HG02852 (cell line): Measurements from ENCODE around the gene FAHD1.
"Not testable (repeated sequence)": the region's sequence is repeated elsewhere in the genome, so short reads cannot be mapped to it uniquely, and the experiment has no call there.

Experiments
- ATAC-seq: cut with Tn5 transposase; IDR thresholded peaks from one replicate; pipeline ENCODE4 v1.9.1; 2021; ENCODE audit warnings: mild to moderate bottlenecking, moderate library complexity; ENCODE audit not compliant: unreplicated experiment

The FAHD1 gene

DNA sequence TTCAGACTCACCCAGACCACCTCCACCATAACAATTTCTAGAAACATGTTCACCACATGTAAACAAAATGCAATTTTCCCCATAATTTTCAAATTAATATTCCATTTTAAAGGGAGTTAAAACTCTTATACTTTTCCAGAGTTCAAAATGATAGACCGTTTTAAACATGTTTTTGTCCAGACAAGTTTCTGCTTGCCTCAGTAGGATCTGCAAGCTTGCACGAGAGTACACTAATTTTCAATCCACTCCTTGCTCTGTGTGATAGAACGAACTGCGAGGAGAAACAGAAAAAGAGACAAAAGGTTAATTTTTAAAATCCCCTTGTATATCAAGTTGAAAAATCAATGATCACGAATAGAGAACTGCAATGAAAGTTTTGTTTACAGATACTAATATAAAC, 7.1 kb downstream of the FAHD1 start:
- ATAC-seq, result no peak

DNA sequence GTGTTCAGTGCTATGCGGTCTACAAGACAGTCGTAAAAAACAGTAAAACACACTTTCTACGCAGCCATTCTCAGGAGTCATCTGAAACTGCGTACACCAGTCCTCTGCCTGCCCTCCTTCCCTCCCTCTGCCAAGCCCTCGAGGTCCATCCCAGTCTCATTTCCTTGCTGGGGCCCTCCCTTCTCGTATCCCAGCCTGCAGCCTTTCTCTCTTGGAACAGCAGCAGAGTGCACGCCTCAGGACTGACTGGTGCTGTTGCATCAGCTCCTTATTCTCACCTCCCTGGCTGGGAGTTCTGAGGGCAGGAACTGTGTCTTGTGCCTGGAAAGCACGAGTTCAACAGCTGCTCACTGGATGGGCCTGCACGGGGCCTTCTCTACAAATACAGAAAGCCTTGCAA, 12.5 kb downstream of the FAHD1 start:
- ATAC-seq, result no peak

DNA sequence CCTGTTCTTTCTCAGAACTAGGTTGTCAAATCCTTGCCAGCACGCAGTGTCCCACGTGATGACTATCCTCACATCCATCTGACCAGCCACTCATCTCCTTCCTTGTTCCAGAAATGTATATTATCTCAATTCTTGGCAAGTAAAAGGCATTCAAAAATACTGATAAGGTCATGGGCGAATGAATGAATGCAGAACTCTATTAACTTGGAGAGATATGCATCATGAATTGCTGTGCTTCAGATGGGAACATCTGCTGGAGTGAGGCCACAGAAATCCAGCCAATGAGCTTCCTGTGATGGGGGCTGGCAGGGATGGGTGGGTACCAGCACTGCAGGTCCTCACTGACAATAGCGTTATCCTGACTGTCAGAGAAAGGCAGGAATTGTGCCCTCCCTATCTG, 19.0 kb downstream of the FAHD1 start:
- ATAC-seq, result no peak

DNA sequence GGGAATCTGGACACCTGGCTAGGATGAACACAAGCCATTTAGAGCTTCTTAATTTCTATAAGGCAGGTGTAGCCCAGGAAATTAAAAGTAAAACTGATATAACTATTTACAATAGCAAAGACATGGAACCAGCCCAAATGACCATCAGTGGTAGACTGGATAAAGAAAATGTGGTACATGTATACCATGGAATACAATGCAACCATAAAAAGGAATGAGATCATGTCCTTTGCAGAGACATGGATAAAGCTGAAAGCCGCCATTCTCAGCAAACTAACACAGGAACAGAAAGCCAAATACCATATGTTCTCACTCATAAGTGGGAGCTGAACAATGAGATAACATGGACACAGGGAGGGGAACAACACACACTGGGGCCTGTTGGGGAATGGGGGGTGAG, 19.4 kb downstream of the FAHD1 start:
- ATAC-seq, result no peak

DNA sequence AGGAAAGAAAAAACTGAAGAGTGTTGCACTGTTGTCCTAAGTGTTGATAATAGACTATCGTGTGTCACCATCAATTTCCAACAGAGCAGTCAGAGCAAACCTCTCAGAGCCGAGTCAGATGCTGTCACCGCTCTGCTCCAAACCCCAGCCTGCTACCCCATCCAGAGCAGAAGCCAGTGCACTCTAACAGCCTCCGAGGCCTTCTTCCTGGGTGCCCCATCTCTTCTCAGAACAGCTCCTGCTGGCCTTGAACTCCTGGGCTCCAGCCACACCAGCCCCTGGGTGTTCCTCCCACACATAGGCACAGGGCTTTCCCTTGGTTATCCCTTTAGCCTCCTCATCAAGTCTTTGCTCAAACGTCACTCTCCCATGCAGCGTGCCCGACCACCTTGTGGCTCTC, 24.0 kb downstream of the FAHD1 start:
- ATAC-seq, result no peak

DNA sequence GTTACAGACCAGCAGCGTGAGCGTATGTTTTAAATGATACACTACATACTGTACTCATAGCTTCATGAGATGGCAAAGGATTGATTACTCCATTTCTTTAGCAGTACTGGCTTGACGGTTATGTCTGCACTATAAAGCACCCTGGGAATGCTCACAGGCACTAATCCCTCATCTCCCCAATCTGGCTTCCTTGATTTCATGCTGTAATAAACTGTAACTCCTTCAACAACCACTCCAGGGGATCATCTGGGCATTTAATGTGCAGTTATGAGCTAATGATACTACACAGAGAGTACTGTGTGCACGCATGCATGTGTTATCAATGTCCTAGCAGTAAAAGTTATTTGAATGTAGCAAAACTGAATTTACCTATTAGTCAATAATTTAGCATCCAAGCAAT, 24.8 kb downstream of the FAHD1 start:
- no peak for ATAC-seq

DNA sequence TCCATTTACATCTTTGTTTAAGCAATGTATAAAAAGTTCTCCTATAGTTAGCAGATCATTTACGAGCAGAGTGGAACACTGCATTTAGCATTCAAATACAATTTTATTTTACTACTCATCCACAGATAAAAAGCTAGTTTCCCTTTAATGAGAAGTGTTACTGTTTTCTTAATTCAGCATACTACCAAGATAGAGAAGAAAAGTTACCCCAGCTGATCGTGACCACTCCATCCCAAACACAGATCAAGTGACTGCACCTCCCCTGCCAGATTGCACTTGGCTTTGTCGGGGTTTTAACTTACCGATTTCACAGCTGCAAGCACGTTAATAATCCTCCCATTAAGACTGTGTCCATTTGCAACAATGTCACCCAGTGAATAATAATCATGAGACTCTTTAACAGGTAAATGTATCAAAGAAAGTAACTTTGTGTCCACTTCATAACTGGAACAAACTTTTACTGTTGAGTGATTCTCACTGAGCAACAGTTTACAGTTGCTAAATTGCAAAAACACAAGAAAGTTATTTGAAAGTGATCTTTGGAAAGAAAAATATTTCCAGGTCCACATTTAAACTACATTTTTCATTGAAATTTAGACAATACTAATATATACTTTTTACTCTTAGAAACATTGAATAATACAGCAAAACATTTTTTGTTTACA, 30.6 kb downstream of the FAHD1 start:
- ATAC-seq, result no peak

DNA sequence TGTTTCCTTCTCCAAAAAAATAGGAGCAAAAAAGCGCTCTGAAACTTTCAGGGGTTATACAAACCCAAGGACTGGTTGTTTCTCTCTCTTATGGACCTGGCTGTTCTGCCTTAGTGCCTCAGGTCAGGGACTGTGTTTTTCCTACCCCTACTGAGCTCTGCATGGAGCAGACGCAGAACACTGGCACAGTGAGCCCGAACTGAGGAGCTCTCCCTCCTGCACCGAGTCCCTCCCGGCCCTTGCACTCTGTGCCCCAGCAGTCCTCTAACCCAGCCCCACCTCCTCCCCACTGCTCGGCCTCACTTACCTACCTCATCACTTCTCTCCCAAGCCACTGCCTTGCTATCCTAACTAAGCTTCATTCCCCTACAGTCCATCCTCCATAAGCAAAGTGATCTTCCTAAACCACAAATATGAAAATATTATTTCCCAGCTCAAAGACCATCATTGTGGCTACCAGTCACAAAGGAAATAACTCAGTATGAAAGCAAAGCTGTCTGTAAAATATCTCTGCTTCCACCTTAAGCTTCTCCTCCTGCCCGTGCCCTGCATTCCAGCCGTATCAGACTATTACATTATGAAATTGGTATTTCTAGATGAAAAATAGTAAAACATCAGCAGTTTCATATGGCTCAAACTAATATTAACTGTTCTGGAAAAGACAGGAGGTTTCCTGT, 31.3 kb downstream of the FAHD1 start:
- no peak for ATAC-seq

DNA sequence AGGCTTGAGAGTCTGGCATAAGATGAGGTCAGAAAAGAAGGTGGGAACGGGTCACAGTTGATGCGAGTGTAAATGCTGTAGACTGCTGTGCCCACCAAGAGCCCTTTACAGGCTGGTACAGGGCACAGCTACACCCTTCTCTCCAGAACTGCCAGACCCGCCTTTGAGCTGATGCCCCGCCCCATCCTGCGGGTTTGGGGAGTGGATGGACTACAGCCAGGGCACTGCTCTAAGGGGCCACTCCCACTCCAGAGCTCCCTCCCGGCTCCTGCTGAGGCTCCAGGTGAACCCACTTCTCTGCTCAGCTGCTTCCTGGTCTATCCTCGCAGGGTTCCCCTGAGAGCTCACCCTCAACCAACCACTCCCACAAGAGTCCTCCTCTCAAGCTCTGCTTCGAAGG, 32.6 kb downstream of the FAHD1 start:
- no peak for ATAC-seq

DNA sequence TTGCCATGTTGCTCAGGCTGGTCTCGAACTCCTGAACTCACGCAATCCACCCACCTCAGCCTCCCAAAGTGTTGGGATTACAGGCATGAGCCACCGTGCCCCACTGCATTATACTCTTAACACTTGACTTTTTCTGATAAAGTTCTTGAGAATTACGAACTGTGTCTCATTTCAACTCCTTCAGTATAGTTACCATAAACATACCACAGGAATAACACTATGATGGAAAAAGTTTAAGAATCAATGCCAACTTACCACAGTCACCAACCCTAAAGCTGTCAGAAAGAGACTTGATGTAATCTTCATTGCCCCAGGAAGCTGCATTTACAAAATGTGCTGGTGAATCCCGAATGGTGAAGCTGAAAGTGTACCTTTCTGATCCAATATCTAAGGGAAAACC, 34.7 kb downstream of the FAHD1 start:
- no peak for ATAC-seq

DNA sequence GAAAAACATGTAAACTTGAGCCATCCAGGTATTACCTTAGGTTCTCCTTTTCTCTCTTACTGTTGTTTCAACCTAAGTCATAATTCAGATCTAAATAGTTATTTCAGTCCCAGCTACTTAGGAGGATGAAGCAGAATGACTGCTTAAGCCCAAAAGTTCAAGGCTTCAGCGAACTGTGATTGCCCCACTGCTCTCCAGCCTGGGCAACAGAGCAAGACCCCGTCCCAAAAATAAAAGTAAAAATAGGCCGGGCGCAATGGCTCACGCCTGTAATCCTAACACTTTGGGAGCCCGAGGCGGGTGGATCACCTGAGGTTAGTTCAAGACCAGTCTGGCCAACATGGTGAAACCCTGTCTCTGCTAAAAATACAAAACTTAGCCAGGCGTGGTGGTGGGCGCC, 35.4 kb downstream of the FAHD1 start:
- ATAC-seq, result no peak

DNA sequence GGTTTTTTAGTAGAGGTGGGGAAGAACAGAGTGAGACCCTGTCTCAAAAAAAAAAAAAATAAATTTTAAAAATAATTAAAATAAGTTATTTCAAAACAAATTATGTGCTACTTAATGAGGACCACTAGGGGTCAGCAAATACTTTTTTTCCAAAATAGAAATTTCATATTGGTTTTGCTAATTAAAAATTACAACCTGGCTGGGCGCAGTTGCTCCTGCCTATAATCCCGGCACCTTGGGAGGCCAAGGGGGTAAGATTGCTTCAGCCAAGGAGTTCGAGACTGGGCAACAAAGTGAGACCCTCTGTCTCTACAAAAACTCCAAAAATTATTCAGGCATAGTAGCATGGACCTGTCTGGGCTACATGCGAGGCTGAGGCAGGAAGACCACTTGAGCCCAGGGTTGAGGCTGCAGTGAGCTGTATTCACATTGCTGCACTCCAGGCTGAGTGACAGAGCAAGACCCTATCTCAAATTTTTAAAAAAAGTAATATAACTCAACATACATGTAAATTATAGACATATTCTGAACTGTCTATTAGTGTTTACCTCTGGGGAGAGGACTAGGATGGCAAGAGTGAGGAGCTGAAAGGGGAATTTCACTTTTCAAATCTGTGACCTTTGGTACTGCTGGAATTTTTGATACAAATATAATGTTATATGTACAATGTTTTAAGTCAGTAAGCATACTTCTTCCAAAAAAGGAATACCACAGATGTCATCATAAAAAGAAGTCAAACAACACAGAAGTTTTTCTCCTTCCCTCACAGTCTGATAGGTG, 36.9 kb downstream of the FAHD1 start:
- no peak for ATAC-seq

DNA sequence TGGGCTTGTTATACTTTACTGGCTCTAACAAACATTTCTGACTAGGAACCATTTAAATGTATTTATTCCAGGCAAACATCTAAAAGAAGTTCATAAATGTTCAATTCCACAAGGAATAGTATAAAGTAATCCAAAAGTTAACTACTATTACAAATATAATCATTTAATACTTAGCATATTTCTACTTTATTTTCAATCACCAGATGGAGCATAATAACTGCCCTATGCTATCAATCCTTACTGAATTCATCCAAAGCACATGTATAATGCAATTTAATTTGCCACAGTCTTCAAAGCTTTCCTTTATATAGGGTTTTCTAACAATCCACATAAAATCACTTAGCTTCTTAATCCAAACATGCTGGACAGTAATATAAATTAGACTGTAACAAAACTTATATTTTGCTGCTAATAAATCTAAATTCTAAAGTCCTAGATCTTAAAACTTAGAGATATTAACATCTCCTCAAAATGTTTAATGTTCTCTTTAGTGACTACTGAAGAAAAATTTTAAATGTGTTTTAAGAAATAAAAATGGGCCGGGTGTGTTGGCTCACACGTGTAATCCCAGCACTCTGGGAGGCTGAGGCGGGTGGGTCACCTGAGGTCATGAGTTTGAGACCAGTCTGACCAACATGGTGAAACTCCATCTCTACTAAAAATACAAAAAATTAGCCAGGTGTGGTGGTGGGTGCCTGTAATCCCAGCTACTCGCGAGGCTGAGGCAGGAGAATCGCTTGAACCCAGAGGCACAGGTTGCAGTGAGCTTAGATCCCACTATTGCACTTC, 39.1 kb downstream of the FAHD1 start:
- ATAC-seq, result no peak

DNA sequence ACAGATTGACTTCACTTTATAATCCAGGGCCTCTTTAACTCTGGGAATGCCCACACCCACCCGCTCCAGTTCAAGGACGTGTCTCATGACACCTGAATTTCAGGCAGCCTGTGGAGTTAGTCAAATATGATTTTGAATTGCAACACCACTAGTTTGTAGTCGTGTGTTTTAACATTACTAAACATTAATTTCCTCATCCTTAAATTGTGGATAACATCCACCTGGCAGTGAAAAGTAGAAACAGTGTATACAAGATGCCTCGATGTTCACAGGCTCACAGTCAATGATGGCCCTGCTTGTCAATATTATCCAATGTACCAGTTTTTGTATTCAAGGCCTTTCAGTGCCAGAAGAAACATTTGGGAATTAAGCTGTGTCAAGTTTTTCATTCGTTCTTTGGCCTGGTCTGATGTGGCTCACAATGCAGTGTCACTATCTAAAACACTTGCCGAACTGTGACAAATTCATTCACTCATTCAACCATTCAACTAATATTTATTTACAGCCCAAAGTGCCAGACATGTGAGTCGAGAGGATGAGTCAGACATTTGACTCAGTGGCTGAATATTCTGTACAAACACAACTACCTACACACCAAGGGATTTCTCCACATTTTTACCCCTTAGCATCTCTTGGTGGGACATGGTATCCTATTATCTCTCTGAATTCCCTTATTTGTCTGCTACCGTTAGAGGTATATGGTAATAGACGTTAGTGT, 43.5 kb downstream of the FAHD1 start:
- no peak for ATAC-seq

DNA sequence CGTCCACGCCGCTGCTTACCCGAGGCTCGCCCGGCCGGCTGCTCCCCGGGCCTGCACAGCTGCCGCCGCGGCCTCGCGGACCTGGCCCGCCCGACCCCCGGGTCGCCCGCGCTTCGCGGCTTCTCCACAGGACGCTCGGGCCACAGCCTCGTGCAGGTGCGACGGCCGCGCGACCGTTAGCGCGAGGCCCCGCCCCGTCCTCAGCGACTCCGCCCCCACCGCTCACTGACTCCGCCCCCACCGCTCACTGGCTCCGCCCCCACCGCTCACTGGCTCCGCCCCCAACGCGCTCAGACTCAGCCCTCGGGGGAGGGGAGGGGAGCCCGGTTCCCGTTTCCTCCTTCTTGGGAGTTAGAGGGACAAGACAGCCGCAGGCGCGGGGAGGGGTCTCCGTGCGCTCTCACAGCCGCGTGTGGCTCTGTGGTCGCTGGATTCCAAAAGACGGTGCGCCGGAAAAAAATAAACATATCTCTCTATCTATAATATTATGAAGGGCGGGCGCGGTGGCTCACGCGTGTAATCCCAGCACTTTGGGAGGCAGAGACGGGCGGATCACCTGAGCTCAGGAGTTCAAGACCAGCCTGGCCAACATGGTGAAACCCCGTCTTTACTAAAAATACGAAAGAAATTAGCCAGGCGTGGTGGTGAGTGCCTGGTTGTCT, 45.1 kb downstream of the FAHD1 start, which contains the start of gene MEIOB:
Gene MEIOB (minus strand): TSS at position 191 of the 662 bp plus-strand sequence. CDS start 3,989 bp downstream, outside the sequence.
- ATAC-seq, result no peak

DNA sequence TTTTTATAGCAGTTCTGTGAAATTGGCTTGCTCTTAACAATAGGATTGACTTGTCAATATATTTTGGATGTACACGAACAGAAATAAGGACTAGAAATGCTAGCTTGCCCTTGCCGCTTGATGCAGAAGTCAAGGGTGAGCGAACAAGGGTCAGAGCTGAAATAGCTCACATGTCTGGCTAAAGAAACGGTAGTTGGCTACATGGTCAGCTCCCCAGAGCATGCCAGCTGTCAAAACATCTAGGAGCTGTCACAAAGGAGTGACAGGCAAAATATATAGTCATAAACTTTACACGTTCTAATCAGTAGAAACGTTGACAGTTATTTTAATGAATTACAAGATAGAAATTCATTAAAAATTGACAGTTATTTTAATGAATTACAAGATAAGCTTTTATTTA, 47.8 kb downstream of the FAHD1 start:
- ATAC-seq, result no peak

DNA sequence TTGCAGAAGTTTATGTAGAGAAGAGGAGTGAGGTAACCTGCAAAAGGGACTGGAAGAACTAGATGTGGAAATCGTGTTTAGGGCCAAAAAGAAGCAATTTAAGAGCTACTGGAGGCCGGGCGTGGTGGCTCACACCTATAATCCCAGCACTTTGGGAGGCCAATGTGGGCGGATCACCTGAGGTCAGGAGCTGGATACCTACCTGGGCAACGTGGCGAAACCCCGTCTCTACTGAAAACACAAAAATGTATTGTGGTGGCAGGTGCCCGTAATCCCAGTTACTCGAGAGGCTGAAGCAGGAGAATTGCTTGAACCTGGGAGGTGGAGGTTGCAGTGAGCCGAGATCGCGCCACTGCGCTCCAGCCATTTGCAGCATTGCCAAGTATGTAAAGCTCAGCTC, 49.1 kb downstream of the FAHD1 start:
- ATAC-seq, result not testable (repeated sequence)

DNA sequence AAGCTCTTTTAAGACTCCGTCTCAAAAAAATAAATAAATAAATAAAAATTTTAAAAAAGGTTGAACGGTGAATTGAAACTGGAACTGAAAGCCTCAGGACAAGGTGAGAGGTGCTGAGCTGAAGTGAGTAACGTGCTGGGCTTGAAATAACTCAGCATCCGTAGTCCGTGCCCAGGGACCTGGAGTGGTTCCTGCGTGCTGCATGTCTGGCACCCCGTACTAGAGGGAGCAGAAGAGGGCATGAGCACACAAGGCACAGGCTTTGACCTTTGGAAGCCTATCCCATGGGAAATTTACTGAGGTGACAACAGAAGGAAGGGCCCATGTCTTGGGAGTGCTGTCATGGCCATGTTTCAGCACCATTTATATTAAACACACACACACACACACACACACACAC, 49.5 kb downstream of the FAHD1 start:
- ATAC-seq, result no peak

DNA sequence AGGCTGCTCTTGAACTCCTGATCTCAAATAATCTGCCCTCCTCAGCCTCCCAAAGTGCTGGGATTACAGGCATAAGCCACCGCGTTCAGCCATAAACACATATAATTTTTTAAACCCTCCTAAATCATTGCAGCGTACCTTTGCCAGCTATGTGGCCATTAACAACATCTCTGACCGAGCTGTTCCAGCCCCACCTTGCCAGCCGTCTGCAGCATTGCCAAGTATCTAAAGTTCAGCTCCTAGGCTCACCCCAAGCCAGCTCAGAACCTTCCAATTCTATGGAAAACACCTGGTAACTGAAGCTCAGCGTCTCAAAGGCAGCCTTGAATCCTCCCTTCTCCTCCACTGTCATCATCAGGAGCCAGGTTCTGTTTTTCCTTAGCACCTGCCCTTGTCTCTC, 50.1 kb downstream of the FAHD1 start:
- ATAC-seq, result no peak

DNA sequence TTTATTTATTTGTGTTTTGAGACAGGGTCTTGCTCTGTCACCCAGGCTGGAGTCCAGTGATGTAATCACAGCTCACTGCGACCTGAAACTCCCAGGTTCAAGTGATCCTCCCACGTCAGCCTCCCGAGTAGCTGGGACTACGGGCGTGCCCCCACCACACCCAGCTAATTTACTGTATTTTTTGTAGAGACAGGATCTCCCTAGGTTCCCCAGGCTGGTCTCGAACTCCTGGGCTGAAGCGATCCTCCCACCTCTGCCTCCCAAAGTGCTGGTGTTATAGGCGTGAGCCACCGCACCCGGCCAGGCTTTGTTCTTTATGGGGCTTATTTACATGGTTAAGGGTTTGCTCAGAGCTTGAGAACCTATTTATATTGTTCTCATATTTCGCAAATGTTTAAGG, 50.8 kb downstream of the FAHD1 start:
- no peak for ATAC-seq
